ENCODE results near the gene TP53I11.

TP53I11 gene

DNA sequence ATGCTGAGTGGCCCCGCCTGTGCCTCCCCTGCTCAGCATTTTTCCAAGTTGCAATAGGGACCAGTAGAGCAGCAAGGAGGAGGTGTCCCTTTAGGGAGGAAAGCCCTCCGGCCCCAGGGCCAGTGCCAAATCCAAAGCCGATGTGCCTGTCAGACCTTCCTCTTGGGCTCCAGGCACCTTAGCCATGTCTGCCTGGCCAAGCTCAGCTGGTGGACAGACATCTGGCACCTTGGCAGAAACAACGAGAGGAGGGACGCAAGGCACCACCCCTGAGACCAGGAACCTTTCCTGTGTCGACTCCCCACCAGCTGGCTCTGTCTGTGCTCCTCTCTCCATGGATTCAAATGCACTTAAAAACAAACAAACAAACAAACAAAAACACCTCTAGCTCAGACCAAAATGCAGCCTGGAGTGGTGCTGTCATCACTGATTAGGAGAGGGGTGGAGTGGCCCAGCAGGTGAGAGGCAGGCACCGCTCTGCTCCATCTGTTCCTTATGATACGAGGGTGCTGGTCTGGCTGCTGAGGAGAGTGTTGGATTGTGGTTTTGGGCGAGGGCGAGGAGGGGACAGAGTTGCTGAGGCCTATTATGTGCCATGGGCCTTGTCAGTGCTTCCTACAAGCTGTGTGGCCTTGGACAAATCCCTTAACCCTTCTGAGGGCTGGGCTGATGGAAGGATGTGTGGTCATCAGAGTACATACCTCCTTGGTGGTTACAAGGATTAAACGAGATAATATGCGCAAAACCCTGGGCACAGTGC lies 46.2 kb downstream of the TP53I11 start:
- no peak overlapping the region for H3K4me3 ChIP-seq (ENCODE audit: low read depth, low read length)
- TF ChIP-seq, protein P1, sequence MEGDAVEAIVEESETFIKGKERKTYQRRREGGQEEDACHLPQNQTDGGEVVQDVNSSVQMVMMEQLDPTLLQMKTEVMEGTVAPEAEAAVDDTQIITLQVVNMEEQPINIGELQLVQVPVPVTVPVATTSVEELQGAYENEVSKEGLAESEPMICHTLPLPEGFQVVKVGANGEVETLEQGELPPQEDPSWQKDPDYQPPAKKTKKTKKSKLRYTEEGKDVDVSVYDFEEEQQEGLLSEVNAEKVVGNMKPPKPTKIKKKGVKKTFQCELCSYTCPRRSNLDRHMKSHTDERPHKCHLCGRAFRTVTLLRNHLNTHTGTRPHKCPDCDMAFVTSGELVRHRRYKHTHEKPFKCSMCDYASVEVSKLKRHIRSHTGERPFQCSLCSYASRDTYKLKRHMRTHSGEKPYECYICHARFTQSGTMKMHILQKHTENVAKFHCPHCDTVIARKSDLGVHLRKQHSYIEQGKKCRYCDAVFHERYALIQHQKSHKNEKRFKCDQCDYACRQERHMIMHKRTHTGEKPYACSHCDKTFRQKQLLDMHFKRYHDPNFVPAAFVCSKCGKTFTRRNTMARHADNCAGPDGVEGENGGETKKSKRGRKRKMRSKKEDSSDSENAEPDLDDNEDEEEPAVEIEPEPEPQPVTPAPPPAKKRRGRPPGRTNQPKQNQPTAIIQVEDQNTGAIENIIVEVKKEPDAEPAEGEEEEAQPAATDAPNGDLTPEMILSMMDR (IDR thresholded peaks at IDR 0.05; ENCODE audit: low read depth, low read length): no peak

DNA sequence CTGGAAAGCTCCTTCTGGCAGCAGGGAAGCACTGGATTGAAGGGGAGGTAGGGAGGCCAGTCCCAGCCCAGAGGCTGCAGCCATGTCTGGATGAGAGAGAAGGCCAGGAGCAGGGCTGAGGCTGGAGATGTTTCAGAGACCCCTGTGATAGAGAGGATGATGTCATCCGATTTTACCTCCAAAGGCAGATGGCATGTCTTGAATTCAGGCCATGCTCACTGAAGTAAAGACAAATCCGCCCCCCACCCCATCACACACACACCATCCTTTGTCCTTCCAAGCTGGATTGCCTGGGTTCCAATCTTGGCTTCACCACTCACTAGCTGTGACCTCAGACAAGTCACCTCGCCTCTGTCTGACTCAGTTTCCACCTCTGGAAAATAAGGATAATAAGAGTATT lies 47.2 kb downstream of the TP53I11 start:
- H3K4me3 ChIP-seq (ENCODE audit: low read depth, low read length): no peak overlapping the region
- TF ChIP-seq, protein P1 (IDR thresholded peaks at IDR 0.05; ENCODE audit: low read depth, low read length): no peak

DNA sequence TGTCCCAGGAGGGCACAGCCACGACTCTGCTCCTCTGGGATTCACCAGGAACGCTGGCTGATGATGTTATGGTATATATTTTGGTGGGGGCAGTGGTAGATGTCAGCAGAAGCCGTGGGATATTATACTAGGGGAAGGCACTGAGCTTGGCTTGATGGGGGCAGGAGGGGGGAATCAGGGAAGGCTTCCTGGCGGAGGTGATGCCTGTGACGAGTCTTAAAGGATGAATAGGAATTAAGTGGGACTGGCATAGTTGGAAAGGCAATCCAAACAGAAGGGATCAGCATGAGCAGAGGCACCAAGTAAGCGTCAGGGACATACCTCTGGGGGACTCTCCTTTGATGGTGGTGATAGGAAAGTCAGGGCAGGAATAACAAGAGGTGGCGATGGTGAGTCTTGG lies 47.6 kb downstream of the TP53I11 start:
- TF ChIP-seq, protein P1 (IDR thresholded peaks at IDR 0.05; ENCODE audit: low read depth, low read length): no peak
- H3K4me3 ChIP-seq (ENCODE audit: low read depth, low read length): no peak overlapping the region

DNA sequence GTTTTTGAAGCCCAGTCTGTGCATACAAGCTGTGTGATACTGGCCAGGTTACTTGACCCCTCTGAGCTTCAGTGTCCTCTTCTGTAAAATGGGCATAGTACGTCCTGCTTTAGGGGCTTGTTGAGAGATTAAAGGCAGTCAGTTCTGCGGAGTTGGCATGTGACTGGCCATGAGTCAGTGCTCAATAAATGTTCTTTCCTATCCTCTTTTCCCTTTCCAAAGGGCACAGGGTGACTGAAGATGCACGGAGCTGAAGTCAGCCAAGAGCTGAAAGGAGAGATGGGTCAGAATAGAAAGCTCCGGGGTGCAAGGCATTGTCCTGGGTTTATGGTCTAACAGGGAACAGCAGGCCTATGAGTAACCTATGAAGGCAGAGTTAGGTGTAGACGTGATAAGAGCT lies 48.9 kb downstream of the TP53I11 start:
- TF ChIP-seq, protein P1 (IDR thresholded peaks at IDR 0.05; ENCODE audit: low read depth, low read length): no peak
- H3K4me3 ChIP-seq (ENCODE audit: low read depth, low read length): no peak overlapping the region

DNA sequence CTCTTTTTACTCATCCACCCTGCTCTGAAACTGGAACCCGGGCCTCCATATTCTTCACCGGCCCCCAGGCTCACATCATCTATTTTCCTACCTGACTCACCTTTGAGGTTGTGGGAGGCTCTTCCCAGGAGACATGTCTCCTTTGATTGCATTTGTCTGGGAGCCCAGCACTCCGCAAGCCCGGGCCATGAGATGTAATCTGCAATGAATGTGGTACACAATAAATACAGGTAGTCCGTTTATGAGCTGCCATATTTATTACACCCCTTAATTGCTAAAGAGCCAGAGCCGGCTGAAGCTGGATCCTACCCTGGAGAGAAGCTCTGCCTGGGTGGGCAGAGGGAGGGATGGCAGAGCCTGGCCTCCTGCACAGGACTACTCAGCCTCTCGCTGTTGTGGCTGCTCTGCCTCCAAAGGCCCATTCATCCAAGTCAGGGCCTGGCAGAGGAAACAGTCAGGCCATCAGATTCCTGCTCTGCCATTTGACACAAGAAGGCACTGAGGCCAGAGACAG lies 49.5 kb downstream of the TP53I11 start:
- no peak overlapping the region for H3K4me3 ChIP-seq (ENCODE audit: low read depth, low read length)
- TF ChIP-seq, protein P1 (IDR thresholded peaks at IDR 0.05; ENCODE audit: low read depth, low read length): no peak

DNA sequence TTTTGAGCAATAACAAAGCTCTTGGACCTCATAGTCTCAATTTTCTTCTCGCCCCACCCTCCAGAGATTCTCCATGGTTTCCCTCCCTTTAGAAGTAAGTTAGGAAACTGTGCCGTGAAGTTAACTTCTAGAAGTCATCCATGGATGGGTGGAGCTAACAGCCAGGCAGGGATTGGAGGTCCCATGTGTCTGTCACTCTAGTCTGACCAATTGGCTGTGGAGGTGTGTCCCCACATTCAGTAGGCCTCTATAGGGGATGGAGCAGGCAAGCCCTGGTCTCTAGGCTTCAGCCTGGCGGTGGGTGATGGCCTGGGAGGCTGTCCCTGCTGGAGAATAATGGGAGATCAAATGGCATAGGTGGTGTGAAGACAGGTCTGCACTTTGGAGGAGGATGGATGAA lies 50.7 kb downstream of the TP53I11 start:
- TF ChIP-seq, protein P1 (IDR thresholded peaks at IDR 0.05; ENCODE audit: low read depth, low read length): no peak
- H3K4me3 ChIP-seq (ENCODE audit: low read depth, low read length): no peak overlapping the region

DNA sequence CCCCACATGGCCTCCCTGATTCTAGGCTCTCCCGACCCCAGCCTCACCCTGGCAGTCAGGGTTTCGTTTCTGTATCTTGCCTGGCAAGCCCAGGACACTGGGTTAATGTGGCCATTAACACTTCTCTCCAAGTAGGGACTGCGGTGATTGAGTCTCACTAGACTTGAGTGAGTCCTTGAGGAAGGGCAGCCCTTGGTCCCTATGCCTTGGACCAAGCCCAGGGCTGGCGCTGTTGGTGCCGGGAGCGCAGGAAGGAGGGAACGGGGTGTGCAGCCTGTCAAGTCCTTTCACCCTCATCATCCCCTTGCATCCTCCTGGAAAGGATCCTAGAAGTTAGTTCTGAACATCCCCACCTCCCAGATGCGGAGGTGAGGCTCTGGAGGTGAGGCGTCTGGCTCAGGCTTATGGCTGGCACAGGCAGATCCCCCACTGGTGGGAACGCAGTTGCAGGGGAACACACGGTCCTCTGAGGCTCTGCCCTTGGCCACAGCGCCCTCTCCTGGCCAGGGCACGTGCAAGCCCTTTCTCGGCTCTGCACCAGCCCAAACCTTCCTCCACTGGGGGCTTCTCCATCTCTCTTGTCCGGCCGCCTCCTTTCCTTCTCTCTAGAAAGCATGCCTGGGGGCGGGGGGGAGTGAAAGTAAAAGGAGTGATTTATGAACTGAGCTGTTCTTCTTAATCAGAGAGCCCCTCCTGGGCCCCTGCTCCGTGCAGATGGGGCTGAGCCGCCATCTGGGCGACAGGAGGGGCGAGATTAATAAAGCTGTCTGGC lies 56.7 kb downstream of the TP53I11 start:
- no peak overlapping the region for H3K4me3 ChIP-seq (ENCODE audit: low read depth, low read length)
- TF ChIP-seq, protein P1 (IDR thresholded peaks at IDR 0.05; ENCODE audit: low read depth, low read length): peak; percentile 83

Data from WI38 (cell line).